HCT116 (cell line): ENCODE results near the gene CRYGN.

Experiments
- CEBPB ChIP-seq: IDR thresholded peaks from 2 replicates; pipeline ENCODE4 v1.6.1; 2012; ENCODE audit warnings: low read depth
- EZH2 ChIP-seq: fragments of 200-600 bp; sonication (generic); IDR thresholded peaks from 2 replicates; pipeline ENCODE4 v1.6.1; 2017; ENCODE audit warnings: antibody characterized with exemption, mixed run types
- EZH2phosphoT487 ChIP-seq: fragments of 200-600 bp; IDR thresholded peaks from 2 replicates; pipeline ENCODE4 v1.6.1; 2018; ENCODE audit warnings: antibody characterized with exemption, borderline replicate concordance
- FOSL1 ChIP-seq: IDR thresholded peaks from 2 replicates; pipeline ENCODE4 v1.6.1; 2012; ENCODE audit warnings: low read depth
- POLR2A ChIP-seq: IDR thresholded peaks from 2 replicates; pipeline ENCODE4 v1.7.0; 2011; ENCODE audit warnings: borderline replicate concordance; ENCODE audit not compliant: insufficient read depth, insufficient read length; ENCODE audit errors: extremely low read depth
- POLR2AphosphoS5 ChIP-seq: IDR thresholded peaks from 2 replicates; pipeline ENCODE4 v1.6.1; 2011; ENCODE audit warnings: mild to moderate bottlenecking, low read depth, low read length, moderate library complexity
- RAD21 ChIP-seq: IDR thresholded peaks from 2 replicates; pipeline ENCODE4 v1.6.1; 2012; ENCODE audit warnings: low read depth, mild to moderate bottlenecking
- SIN3A ChIP-seq: IDR thresholded peaks from 2 replicates; pipeline ENCODE4 v1.6.1; 2012; ENCODE audit warnings: low read depth
- SP1 ChIP-seq: IDR thresholded peaks from 2 replicates; pipeline ENCODE4 v1.6.1; 2012; ENCODE audit warnings: low read depth
- ZFX ChIP-seq: fragments of 450-650 bp; IDR thresholded peaks from 2 replicates; pipeline ENCODE4 v1.6.1; 2017
- TF ChIP-seq, protein P1 (sequence below), 3 experiments: fragments of 200-600 bp in 1 of 3; sonication (generic) in 1 of 3; IDR thresholded peaks in 2 of 3; conservative IDR thresholded peaks in 1 of 3; 2 replicates each; pipeline ENCODE4 v1.5.1; 2012 to 2017; ENCODE audit warnings: low read depth in 2 of 3, low read length in 2 of 3, antibody characterized with exemption in 1 of 3, borderline replicate concordance in 1 of 3, control low read depth in 1 of 3, mild to moderate bottlenecking in 1 of 3, mixed read lengths in 1 of 3, mixed run types in 1 of 3, moderate library complexity in 1 of 3; ENCODE audit not compliant: insufficient read depth in 1 of 3
- TF ChIP-seq, protein P2 (sequence below): IDR thresholded peaks from 2 replicates; pipeline ENCODE4 v1.6.1; 2012; ENCODE audit warnings: low read depth

DNA sequence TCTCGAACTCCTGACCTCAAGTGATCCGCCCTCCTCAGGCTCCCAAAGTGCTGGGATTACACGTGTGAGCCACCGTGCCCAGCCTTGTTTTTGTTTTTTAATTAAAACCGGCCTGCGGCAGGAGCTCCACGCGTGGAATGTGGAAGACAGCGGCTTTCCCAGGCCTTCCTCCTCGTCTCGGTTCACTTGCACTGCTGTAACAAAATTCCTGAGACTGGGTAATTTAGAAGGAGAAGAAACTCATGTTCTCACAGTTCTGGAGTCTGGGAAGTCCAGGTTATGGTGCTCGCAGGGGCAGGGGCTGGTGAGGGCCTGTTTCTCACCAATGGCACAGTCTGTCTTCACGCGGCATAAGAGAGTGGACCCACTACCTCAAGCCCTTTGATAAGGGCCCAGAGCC, 14.4 kb upstream of the CRYGN start:
- TF ChIP-seq POLR2A (no peak), RAD21 (no peak), SP1 (no peak), EZH2phosphoT487 (no peak), EZH2 (no peak), SIN3A (no peak), CEBPB (no peak), POLR2AphosphoS5 (no peak), FOSL1 (no peak), ZFX (no peak)
- TF ChIP-seq, protein P1, sequence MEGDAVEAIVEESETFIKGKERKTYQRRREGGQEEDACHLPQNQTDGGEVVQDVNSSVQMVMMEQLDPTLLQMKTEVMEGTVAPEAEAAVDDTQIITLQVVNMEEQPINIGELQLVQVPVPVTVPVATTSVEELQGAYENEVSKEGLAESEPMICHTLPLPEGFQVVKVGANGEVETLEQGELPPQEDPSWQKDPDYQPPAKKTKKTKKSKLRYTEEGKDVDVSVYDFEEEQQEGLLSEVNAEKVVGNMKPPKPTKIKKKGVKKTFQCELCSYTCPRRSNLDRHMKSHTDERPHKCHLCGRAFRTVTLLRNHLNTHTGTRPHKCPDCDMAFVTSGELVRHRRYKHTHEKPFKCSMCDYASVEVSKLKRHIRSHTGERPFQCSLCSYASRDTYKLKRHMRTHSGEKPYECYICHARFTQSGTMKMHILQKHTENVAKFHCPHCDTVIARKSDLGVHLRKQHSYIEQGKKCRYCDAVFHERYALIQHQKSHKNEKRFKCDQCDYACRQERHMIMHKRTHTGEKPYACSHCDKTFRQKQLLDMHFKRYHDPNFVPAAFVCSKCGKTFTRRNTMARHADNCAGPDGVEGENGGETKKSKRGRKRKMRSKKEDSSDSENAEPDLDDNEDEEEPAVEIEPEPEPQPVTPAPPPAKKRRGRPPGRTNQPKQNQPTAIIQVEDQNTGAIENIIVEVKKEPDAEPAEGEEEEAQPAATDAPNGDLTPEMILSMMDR (IDR thresholded peaks at IDR 0.05 in 2 of 3, conservative IDR thresholded peaks at IDR 0.05 in 1 of 3; ENCODE audit: borderline replicate concordance in 1 of 3, insufficient read depth in 1 of 3, low read depth in 2 of 3, low read length in 2 of 3): no peak
- TF ChIP-seq, protein P2, sequence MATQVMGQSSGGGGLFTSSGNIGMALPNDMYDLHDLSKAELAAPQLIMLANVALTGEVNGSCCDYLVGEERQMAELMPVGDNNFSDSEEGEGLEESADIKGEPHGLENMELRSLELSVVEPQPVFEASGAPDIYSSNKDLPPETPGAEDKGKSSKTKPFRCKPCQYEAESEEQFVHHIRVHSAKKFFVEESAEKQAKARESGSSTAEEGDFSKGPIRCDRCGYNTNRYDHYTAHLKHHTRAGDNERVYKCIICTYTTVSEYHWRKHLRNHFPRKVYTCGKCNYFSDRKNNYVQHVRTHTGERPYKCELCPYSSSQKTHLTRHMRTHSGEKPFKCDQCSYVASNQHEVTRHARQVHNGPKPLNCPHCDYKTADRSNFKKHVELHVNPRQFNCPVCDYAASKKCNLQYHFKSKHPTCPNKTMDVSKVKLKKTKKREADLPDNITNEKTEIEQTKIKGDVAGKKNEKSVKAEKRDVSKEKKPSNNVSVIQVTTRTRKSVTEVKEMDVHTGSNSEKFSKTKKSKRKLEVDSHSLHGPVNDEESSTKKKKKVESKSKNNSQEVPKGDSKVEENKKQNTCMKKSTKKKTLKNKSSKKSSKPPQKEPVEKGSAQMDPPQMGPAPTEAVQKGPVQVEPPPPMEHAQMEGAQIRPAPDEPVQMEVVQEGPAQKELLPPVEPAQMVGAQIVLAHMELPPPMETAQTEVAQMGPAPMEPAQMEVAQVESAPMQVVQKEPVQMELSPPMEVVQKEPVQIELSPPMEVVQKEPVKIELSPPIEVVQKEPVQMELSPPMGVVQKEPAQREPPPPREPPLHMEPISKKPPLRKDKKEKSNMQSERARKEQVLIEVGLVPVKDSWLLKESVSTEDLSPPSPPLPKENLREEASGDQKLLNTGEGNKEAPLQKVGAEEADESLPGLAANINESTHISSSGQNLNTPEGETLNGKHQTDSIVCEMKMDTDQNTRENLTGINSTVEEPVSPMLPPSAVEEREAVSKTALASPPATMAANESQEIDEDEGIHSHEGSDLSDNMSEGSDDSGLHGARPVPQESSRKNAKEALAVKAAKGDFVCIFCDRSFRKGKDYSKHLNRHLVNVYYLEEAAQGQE: no peak
